ENCODE results near the gene PDE9A. TPM values are rescaled to one million over a fixed set of nuclear protein-coding genes. Genes with fewer than 3 reads are reported as not detected.

PDE9A gene
- total RNA-seq, 4 donors from 2014 or later, result 6.9 to 13.0 (median 11.1) TPM

DNA sequence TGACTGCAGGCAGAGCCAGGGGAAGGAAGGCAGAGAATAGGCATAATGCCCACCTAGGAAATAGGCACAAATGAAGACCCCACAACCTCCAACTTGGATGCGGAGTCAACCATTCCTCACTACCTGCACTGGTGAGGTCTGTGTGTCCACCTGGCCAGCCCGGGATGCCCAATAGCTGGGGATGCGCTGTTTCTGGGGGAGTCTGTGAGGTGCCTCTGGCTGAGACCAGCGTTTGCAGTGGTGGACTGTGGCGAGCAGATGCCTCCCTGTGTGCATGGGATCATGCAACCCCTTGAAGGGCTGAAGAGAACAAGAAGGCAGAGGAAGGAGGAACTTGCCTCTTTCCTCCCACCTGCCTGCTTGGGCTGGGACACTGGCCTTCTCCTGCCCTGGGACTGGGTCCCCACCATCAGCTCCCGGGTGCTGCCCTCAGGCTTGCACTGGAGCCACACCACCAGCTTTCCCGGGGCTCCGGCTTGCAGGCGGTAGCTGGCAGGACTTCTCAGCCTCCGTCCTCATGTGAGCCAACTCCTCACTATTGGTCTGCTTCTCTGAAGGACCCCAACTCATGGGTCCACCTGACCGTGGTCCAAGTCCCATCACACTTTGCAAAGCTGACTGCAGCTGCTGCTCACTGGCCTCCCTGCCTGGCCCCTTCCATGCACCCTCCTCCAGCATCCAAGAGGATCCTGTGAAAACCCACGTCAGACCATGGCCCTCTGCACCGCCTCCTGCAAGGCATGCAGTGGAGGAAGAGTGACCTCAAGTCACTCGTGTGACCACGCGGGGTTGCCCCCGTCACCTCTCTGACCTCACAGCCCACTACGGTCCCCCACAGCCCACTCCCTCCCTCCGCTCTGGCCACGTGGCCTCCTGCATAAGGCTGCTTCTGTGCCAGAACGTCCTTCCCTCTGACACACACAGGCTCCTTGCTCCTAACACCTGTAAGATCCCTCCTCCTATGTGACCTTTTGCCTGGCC is 2.7 kb upstream of the PDE9A start:
- Histone ChIP-seq H3K27me3 (no peaks in the 10 kb centered on the region), H3K27ac (no peak overlapping the region), H3K36me3 (no peaks in the 10 kb centered on the region), H3K4me3 (replicated peaks in 1 of 3) (no peak overlapping the region), H3K9me3 (no peaks in the 10 kb centered on the region), H3K4me1 (peaks cover 16 to 24% of the 10 kb centered on the region in 2 donors)
- WGBS, 2 donors, result 84% methylated on average over 19 to 20 of the region's 21 CpGs
- TF ChIP-seq, protein P1, sequence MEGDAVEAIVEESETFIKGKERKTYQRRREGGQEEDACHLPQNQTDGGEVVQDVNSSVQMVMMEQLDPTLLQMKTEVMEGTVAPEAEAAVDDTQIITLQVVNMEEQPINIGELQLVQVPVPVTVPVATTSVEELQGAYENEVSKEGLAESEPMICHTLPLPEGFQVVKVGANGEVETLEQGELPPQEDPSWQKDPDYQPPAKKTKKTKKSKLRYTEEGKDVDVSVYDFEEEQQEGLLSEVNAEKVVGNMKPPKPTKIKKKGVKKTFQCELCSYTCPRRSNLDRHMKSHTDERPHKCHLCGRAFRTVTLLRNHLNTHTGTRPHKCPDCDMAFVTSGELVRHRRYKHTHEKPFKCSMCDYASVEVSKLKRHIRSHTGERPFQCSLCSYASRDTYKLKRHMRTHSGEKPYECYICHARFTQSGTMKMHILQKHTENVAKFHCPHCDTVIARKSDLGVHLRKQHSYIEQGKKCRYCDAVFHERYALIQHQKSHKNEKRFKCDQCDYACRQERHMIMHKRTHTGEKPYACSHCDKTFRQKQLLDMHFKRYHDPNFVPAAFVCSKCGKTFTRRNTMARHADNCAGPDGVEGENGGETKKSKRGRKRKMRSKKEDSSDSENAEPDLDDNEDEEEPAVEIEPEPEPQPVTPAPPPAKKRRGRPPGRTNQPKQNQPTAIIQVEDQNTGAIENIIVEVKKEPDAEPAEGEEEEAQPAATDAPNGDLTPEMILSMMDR (IDR thresholded peaks at IDR 0.05), result no peak
- no peak for TF ChIP-seq POLR2A (IDR thresholded peaks at IDR 0.05)
- intact Hi-C loops (cut with DNase I), result loop anchor here (5.0 kb wide), 1 partner anchor 167 kb away; no protein-coding TSS in a partner anchor
- DNase-seq, result no peak

DNA sequence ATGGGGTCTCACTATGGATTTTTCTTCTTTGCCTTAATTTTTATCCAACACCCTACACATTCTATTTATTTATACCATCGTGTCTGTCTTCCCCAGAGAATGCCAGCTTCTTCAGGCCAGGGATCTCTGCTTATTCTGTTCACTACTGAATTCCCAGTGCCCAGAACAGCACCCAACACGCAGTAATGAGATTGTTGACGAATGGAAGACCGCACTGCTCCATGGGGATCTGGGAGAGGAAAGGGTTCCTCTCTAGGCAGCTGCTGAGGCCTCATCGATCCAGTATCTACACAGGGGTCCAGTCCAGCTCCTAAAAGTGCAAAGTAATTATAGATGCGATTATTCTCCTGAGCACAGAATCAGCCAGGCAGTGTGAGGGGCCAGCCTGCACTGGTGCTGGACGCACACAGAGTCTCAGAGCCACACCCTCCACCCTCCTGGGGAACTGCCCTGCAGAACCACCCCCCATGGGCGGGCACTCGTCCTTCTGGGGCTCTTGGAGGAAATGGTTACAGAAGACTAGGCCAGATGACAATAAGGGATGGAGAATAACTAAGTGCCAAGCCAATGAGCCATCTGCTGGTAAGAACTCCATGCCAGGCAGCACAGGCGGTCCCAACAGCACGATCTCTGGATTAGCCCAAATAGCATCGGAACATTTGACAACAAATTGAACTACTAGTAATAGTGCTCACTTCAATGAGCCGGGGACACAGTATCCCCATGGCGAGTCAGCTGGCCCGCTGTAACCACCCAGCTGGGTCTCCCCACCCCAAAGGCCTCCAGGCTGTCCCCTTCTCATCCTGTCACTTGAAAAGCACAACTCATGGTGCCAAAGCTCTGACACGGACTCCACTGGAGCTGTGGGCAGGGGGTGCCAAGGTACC is 1.7 kb upstream of the PDE9A start:
- 79 to 81% methylated on average over 16 of the region's 16 CpGs for WGBS, 2 donors
- H3K4me3 ChIP-seq (replicated peaks in 1 of 3), result no peak overlapping the region
- H3K9me3 ChIP-seq, result no peaks in the 10 kb centered on the region
- TF ChIP-seq, protein P1 (IDR thresholded peaks at IDR 0.05), result no peak
- TF ChIP-seq POLR2A (IDR thresholded peaks at IDR 0.05), result no peak
- H3K4me1 ChIP-seq, result peaks cover 20 to 31% of the 10 kb centered on the region in 2 donors
- H3K36me3 ChIP-seq, result no peaks in the 10 kb centered on the region
- H3K27me3 ChIP-seq, result no peaks in the 10 kb centered on the region
- intact Hi-C loops (cut with DNase I), result loop anchor here (5.0 kb wide), 1 partner anchor 166 kb away; no protein-coding TSS in a partner anchor
- peak overlapping the region in 1 of 3 donors; percentile 63 for H3K27ac ChIP-seq
- peak in 1 of 2 donors; percentile 13 for DNase-seq

DNA sequence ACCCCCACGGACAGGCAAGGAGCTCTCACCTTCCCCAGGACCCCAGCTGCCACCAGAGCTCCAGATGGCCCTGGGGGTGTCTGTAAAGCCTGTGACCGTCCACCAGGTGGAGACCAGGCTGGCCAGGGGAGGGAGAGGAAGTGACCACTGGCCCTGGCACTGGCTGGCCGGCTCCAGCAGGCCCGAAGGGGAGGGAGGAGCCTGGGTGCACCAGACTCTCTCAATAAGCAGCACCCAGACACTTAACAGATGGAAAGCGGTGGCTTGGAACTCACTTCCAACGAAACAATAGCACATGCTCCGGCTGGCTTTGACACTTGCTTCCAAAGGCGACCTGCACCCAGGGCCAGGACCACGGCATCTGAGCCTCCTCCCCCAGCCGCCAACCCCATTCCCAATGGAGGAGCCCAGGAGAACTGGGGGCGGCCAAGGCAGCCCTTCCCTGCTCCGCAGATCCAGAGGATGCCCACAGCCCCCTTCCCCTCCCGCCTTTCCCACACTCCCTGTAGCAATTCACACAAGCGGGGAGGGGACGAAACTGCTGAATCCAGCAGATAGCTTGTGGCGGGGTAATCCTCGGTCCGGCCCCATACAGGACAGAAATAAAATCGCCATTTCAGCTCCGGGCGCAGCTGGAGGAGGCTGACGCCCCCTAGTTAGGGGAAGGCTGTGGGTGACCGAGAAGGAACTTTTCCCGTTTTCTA is 742 bp upstream of the PDE9A start:
- H3K4me3 ChIP-seq (replicated peaks in 1 of 3), result peak overlapping the region in 2 of 3 donors; percentile 27 to 31
- intact Hi-C loops (cut with DNase I), result loop anchor here (5.0 kb wide), 1 partner anchor 165 kb away; no protein-coding TSS in a partner anchor
- 6 to 15% methylated on average over 22 to 23 of the region's 24 CpGs for WGBS, 2 donors
- no peaks in the 10 kb centered on the region for H3K36me3 ChIP-seq
- peak overlapping the region; percentile 63 to 82 (median 68) for H3K27ac ChIP-seq
- H3K9me3 ChIP-seq, result no peaks in the 10 kb centered on the region
- H3K4me1 ChIP-seq, result peaks cover 20 to 31% of the 10 kb centered on the region in 2 donors
- TF ChIP-seq POLR2A (IDR thresholded peaks at IDR 0.05), result peak in 1 of 2 donors; percentile 51
- TF ChIP-seq, protein P1 (IDR thresholded peaks at IDR 0.05), result peak; percentile 33 to 78 (median 70)
- peak; percentile 93 to 94 for DNase-seq
- no peaks in the 10 kb centered on the region for H3K27me3 ChIP-seq

DNA sequence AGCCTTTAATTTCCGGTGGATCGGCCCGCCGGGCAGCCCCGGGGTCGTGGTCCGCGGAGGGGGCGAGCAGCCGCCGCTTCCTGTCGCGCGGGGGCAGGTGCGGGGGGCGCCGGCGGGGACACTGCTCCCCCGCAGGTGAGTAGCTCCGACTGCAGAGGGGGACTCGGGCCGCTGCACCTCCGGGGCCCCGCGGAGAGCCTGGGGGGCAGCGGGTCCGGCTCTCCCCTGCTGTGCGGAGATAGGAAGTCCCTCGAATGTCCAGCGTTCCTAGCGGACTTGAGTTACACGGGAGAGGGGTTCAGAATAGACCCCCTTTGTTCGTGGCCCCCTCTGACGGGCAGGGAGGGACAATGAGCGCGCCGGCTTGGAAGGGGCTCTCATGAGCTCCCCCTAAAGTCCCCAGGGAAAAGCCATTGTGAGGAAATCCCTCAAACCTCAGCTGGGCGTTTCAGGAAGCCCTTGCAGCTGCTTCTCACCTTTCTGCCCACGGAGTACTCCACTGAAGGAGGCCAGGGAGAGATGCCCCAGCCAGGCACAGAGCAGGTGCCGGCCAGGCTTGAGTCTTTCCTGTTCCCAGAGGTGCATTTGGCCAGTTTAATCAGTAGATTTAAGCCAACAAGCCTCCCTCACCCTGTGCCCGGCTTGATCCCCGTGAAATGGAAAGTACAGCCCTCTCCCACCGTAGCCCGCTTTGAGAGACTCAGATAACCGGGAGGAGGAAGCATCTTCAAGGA is 925 bp downstream of the PDE9A start:
- intact Hi-C loops (cut with DNase I), result loop anchor here (5.0 kb wide), 1 partner anchor 163 kb away; no protein-coding TSS in a partner anchor
- peak overlapping the region in 2 of 3 donors; percentile 35 to 61 for H3K4me3 ChIP-seq (replicated peaks in 1 of 3)
- H3K27me3 ChIP-seq, result no peaks in the 10 kb centered on the region
- peak overlapping the region in 2 of 3 donors; percentile 44 to 61 for H3K27ac ChIP-seq
- WGBS, 2 donors, result 7 to 13% methylated on average over 4 to 6 of the region's 45 CpGs
- no peaks in the 10 kb centered on the region for H3K9me3 ChIP-seq
- DNase-seq, result peak; percentile 47 to 48
- no peaks in the 10 kb centered on the region for H3K36me3 ChIP-seq
- H3K4me1 ChIP-seq, result peaks cover 20 to 37% of the 10 kb centered on the region in 2 donors
- TF ChIP-seq, protein P1 (IDR thresholded peaks at IDR 0.05), result no peak
- no peak for TF ChIP-seq POLR2A (IDR thresholded peaks at IDR 0.05)
